PFSK-1 (cell line): Measurements from ENCODE around the gene RGL1.

Source experiments
- FOXP2 ChIP-seq: optimal IDR thresholded peaks from 2 replicates; pipeline ENCODE3; 2011; ENCODE audit warnings: borderline replicate concordance, control low read depth, inconsistent platforms; ENCODE audit not compliant: insufficient read depth; ENCODE audit errors: extremely low read length, extremely low read depth
- POLR2AphosphoS5 ChIP-seq: IDR thresholded peaks from 2 replicates; pipeline ENCODE4 v1.6.1; 2012; ENCODE audit warnings: low read depth, mild to moderate bottlenecking, control low read depth, low read length, moderate library complexity
- REST ChIP-seq, 2 experiments: IDR thresholded peaks; 2 replicates each; pipeline versions ENCODE4 v1.6.1 to v1.8.0; 2011 to 2012; ENCODE audit warnings: low read depth in 2 of 2, low read length in 2 of 2, control low read depth in 1 of 2, inconsistent platforms in 1 of 2, mild to moderate bottlenecking in 1 of 2, moderate library complexity in 1 of 2; ENCODE audit not compliant: insufficient read depth in 1 of 2
- SIN3A ChIP-seq: IDR thresholded peaks from 2 replicates; pipeline ENCODE4 v1.6.1; 2012; ENCODE audit warnings: mild to moderate bottlenecking, low read length, moderate library complexity, borderline replicate concordance; ENCODE audit not compliant: insufficient read depth
- TAF1 ChIP-seq: IDR thresholded peaks from 2 replicates; pipeline ENCODE4 v1.6.1; 2012; ENCODE audit warnings: low read length, control low read depth, borderline replicate concordance; ENCODE audit not compliant: insufficient read depth

The RGL1 gene

GRCh38 chr1:183910845-183911244 lies 105.9 kb downstream of the RGL1 start:
- TF ChIP-seq TAF1 = no peak
- TF ChIP-seq REST (IDR thresholded peaks at IDR 0.05; ENCODE audit: insufficient read depth in 1 of 2, low read depth in 2 of 2, low read length in 2 of 2) = no peak
- no peak for TF ChIP-seq POLR2AphosphoS5
- TF ChIP-seq FOXP2 = no peak
- no peak for TF ChIP-seq SIN3A

DNA sequence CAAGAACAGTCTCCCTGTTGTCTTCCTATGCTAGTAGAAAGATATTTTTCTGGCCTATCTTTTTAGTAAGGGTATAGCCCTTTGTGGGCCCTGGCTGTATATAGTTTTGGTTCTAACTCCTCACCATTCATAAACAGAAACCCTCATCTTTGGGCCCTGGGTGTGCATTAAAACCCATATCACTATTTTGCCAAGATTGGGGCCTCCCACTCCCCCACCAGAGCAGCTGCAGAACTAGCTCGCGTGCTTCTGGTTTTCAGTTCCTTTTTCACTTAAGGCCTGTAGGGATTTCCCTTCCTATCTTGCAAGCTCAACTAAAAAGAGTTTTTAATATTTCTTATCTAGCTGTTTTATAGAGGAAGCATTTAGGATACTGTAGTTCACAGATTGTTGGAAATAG lies 106.4 kb downstream of the RGL1 start:
- no peak for TF ChIP-seq REST (IDR thresholded peaks at IDR 0.05; ENCODE audit: insufficient read depth in 1 of 2, low read depth in 2 of 2, low read length in 2 of 2)
- TF ChIP-seq TAF1 = no peak
- TF ChIP-seq POLR2AphosphoS5 = no peak
- TF ChIP-seq SIN3A = no peak
- no peak for TF ChIP-seq FOXP2

DNA sequence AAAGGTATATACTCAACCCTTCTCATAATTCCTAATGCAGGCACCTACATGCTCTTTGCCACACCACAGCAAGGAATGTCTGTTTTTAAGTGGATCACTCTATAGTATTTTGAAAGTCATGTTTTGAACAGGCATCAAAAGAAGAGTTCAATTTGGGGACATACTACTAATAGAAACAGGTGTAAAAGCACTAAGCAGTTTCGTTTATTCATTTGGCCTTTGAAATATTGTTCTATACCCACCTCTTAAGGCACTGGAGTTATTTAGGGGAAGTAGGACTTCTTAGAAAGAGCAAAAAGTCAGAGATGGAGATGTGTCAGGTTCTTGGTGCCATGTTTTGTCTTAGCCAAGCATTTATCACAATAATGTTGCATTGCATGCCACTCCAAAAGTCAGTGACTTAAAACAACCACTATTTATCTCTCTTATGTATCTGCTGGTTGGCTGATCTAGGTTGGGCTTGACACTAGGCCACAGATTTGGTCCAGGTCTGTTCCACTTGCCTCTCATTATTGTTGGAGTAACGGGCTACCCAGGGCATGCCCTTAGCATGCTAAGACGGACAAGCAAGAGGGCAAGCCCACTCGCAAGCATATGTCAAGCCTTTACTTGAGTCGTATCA lies 107.5 kb downstream of the RGL1 start:
- no peak for TF ChIP-seq SIN3A
- no peak for TF ChIP-seq REST (IDR thresholded peaks at IDR 0.05; ENCODE audit: insufficient read depth in 1 of 2, low read depth in 2 of 2, low read length in 2 of 2)
- no peak for TF ChIP-seq POLR2AphosphoS5
- TF ChIP-seq TAF1 = no peak
- no peak for TF ChIP-seq FOXP2

- TF ChIP-seq FOXP2 = no peak
- no peak for TF ChIP-seq TAF1
- TF ChIP-seq POLR2AphosphoS5 = no peak
These were observed 108.7 kb downstream of the RGL1 start for GRCh38 chr1:183913567-183913993.

DNA sequence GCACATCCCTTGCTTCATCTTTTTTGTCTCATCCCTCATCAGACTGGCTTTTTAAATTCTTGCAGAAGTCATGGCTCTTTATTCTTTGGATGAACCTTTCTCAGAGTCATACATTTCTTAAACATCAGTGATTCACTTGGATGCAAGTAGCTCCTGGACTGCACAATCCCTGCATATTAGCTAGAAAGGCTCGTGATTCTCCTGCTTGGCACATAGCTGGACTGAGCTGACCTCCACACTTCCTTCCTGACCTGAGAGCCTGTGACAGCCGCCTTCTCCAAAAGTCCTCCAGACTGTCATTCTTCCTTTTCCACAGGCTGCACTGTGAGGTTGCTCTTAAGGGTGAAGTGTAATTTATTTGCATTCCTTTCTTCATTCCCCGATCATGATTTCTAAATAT lies 109.4 kb downstream of the RGL1 start:
- TF ChIP-seq SIN3A = no peak

- TF ChIP-seq FOXP2 (no peak), SIN3A (no peak), REST (IDR thresholded peaks at IDR 0.05; ENCODE audit: insufficient read depth in 1 of 2, low read depth in 2 of 2, low read length in 2 of 2) (no peak), TAF1 (no peak), POLR2AphosphoS5 (no peak)
These were observed 110.0 kb downstream of the RGL1 start for GRCh38 chr1:183914891-183915290.
